AG09319 (cell line): Measurements from ENCODE around the gene YARS2.
"Not testable (repeated sequence)": the region's sequence is repeated elsewhere in the genome, so short reads cannot be mapped to it uniquely, and the experiment has no call there.

ENCODE experiments used
- DNase-seq: peaks from one replicate; pipeline ENCODE4 v3.0.0-alpha.2; 2010; ENCODE audit warnings: low read depth; ENCODE audit errors: extremely low read depth
- CTCF ChIP-seq: IDR thresholded peaks from 2 replicates; pipeline ENCODE4 v1.5.1; 2011; ENCODE audit warnings: low read depth, mild to moderate bottlenecking, inconsistent platforms, low read length, moderate library complexity

Gene YARS2

GRCh38 chr12:32727237-32727636 is 28.5 kb downstream of the YARS2 start:
- DNase-seq = no peak
- no peak for TF ChIP-seq CTCF

GRCh38 chr12:32726286-32726685 is 29.4 kb downstream of the YARS2 start:
- TF ChIP-seq CTCF = no peak
- no peak for DNase-seq

- DNase-seq = not testable (repeated sequence)
These were observed 30.4 kb downstream of the YARS2 start for GRCh38 chr12:32725308-32725707.

GRCh38 chr12:32718926-32719325 is 36.8 kb downstream of the YARS2 start:
- no peak for DNase-seq
- no peak for TF ChIP-seq CTCF

- no peak for DNase-seq
- TF ChIP-seq CTCF = no peak
These were observed 40.9 kb downstream of the YARS2 start for GRCh38 chr12:32714772-32715171.

- no peak for DNase-seq
- TF ChIP-seq CTCF = no peak
These were observed 46.8 kb downstream of the YARS2 start for GRCh38 chr12:32708926-32709325.

- DNase-seq = no peak
- TF ChIP-seq CTCF = no peak
These were observed 49.2 kb downstream of the YARS2 start for GRCh38 chr12:32706335-32707024.

GRCh38 chr12:32705783-32706182 is 49.9 kb downstream of the YARS2 start:
- DNase-seq = no peak
- no peak for TF ChIP-seq CTCF
